ENCODE data around the gene FHL3.

The FHL3 gene

DNA sequence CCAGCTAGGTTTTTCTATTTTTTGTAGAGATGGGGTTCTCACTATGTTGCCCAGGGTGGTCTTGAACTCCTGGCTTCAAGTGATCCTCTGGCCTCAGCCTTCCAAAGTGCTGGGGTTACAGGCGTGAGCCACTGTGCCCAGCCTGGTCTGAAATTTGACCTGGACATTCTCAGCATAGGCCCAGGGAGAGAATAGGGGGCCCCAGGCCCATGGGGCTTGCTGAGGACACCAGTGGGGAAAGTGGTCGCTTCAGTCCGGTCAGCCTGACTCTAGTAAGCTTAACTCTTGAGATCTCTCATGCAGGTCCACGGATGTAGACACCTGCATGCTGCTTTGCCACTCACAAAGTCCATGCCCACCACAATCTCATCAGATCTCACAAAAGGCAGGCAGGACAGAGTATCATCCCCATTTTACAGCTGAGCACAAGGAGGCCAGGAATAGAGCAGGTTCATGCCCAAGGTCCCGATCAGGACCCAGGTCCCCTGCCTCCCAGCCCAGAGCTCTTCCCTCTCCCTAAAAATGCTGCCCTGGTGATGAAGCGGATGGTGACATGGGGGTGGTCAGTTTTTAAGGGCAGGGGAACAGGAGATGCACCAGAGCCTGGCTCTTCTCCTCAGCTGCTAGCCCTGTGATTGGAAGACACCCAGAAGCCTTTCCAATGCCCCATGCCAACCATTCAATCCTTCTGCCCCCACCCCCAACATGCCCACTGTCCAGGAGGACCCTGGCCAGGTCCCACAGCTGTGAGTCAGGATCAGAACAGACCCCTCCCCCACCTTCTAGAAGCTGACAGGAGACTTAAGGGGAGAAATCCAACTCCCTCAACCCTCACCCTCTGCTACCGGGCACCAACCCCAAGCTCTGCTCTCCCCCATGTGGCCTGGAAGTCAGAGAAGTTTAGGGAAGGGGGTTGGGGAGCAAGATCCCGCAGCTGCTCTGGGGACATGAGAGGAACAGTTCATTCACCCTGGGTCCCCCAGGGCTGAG lies 1.8 kb downstream of the FHL3 start:
- H3K79me1 ChIP-seq (replicated peaks; ENCODE audit: low read length, poor library complexity, severe bottlenecking) = no peaks in the 10 kb centered on the region
- peak overlapping the region in 1 of 2 experiments; percentile 67 for H3K18ac ChIP-seq (ENCODE audit: low read depth in 1 of 2, low read length in 2 of 2)
- peaks cover 6 to 12% of the 10 kb centered on the region in 2 experiments for H3K36me3 ChIP-seq (ENCODE audit: control insufficient read depth in 1 of 2, insufficient read depth in 2 of 2, low read depth in 1 of 2, low read length in 2 of 2)
- no peaks in the 10 kb centered on the region for H3K27me3 ChIP-seq (ENCODE audit: control insufficient read depth in 1 of 2, insufficient read depth in 1 of 2, low read length in 2 of 2)
- peaks cover 48% of the 10 kb centered on the region for H3K4me1 ChIP-seq (ENCODE audit: control insufficient read depth, insufficient read depth, low read depth, low read length)
- peak overlapping the region; percentile 76 to 94 for H3K4me3 ChIP-seq (ENCODE audit: insufficient read depth in 1 of 2, low read depth in 1 of 2, low read length in 2 of 2)
- no peak overlapping the region for H2BK120ac ChIP-seq (ENCODE audit: low read depth, low read length)
- H3K23ac ChIP-seq (ENCODE audit: low read length in 2 of 2) = peak overlapping the region in 1 of 2 experiments; percentile 23
- 72% methylated on average over 5 of the region's 8 CpGs for WGBS
- H2BK12ac ChIP-seq (ENCODE audit: low read length in 2 of 2) = peak overlapping the region in 1 of 2 experiments; percentile 23
- no peak overlapping the region for H4K8ac ChIP-seq (ENCODE audit: low read length)
- peak overlapping the region; percentile 35 to 47 for H3K4ac ChIP-seq (ENCODE audit: low read depth in 1 of 2, low read length in 2 of 2)
- H2BK15ac ChIP-seq (ENCODE audit: low read depth, poor library complexity, severe bottlenecking) = no peak overlapping the region
- H2BK5ac ChIP-seq (ENCODE audit: low read depth, low read length, poor library complexity, severe bottlenecking) = no peak overlapping the region
- H4K91ac ChIP-seq (ENCODE audit: low read length) = peak overlapping the region; percentile 21
- H3K27ac ChIP-seq (ENCODE audit: low read length, poor library complexity, severe bottlenecking) = peak overlapping the region; percentile 57
- H3K14ac ChIP-seq (ENCODE audit: low read length in 2 of 2) = peak overlapping the region in 1 of 2 experiments; percentile 74
- H3K9ac ChIP-seq (ENCODE audit: low read length) = peak overlapping the region; percentile 93
- H3K9me3 ChIP-seq (ENCODE audit: control insufficient read depth, low read length) = no peaks in the 10 kb centered on the region
- DNase-seq = peak; percentile 40
- H3K4me2 ChIP-seq (ENCODE audit: low read length, poor library complexity, severe bottlenecking) = peak overlapping the region; percentile 85
- no peak overlapping the region for H2AFZ ChIP-seq (ENCODE audit: low read depth, low read length)
- H2AK5ac ChIP-seq (ENCODE audit: low read length, severe bottlenecking) = peak overlapping the region; percentile 54

DNA sequence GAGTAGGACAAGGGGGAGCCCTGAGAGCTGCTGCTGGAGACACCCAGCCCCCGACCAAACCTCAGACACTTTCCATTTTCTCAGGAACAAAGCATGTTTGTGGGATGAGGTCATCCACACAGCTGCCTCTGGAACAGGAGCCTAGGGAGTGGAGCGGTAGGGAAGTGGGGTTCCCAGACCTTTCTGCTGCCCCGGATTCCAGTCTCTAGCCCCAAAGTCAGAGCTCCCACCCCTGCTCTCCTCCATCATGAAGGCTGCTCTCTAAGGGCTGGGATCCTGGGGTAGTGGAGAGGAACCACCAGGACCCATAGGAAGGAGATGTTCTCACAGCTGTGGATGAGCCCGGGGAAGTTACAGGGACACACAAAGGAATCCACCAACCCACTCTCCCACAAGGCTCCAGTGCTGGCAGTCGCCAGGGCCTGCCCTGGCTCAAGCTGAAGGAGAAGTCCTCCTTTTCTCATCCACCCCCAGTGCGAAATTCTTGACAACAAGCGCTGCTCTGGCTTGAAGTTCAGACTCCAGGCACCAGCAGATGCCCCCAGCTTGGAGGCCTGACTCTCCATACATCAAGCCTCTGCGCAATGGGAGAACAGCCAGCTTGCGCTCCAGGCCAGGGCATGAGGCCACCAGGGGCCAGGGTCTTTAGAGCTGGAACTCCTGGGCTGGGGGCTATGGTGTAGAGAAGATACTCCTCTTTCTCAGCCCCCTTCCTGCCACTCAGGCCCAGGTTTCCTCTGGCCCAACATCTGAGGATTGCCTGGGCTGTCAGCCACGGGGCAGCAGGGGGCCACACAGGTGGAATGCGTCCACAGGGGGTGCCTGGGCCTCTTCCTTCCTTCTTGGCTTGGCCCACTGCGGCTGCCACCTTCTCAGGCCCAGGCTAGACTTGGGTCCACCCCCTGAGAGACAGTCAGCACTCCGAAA lies 4.5 kb downstream of the FHL3 start:
- DNase-seq = peak; percentile 89
- WGBS = 29% methylated on average over 10 of the region's 13 CpGs
- Histone ChIP-seq H3K4me2 (ENCODE audit: low read length, poor library complexity, severe bottlenecking) (peak overlapping the region; percentile 19), H2BK5ac (ENCODE audit: low read depth, low read length, poor library complexity, severe bottlenecking) (peak overlapping the region; percentile 95), H3K27me3 (ENCODE audit: control insufficient read depth in 1 of 2, insufficient read depth in 1 of 2, low read length in 2 of 2) (no peaks in the 10 kb centered on the region), H3K18ac (ENCODE audit: low read depth in 1 of 2, low read length in 2 of 2) (peak overlapping the region; percentile 61 to 98), H4K8ac (ENCODE audit: low read length) (peak overlapping the region; percentile 73), H3K4me3 (ENCODE audit: insufficient read depth in 1 of 2, low read depth in 1 of 2, low read length in 2 of 2) (peak overlapping the region in 1 of 2 experiments; percentile 65), H2AK5ac (ENCODE audit: low read length, severe bottlenecking) (peak overlapping the region; percentile 95), H3K23ac (ENCODE audit: low read length in 2 of 2) (no peak overlapping the region), H2BK12ac (ENCODE audit: low read length in 2 of 2) (peak overlapping the region; percentile 4 to 69), H3K36me3 (ENCODE audit: control insufficient read depth in 1 of 2, insufficient read depth in 2 of 2, low read depth in 1 of 2, low read length in 2 of 2) (peaks cover 21 to 37% of the 10 kb centered on the region in 2 experiments), H2BK120ac (ENCODE audit: low read depth, low read length) (peak overlapping the region; percentile 83), H2AFZ (ENCODE audit: low read depth, low read length) (no peak overlapping the region), H3K9me3 (ENCODE audit: control insufficient read depth, low read length) (no peaks in the 10 kb centered on the region), H3K4ac (ENCODE audit: low read depth in 1 of 2, low read length in 2 of 2) (peak overlapping the region; percentile 71 to 99), H3K14ac (ENCODE audit: low read length in 2 of 2) (peak overlapping the region in 1 of 2 experiments; percentile 23), H4K91ac (ENCODE audit: low read length) (peak overlapping the region; percentile 70), H2BK15ac (ENCODE audit: low read depth, poor library complexity, severe bottlenecking) (peak overlapping the region; percentile 92), H3K4me1 (ENCODE audit: control insufficient read depth, insufficient read depth, low read depth, low read length) (peaks cover 56% of the 10 kb centered on the region), H3K27ac (ENCODE audit: low read length, poor library complexity, severe bottlenecking) (peak overlapping the region; percentile 84), H3K79me1 (replicated peaks; ENCODE audit: low read length, poor library complexity, severe bottlenecking) (peaks cover 21% of the 10 kb centered on the region), H3K9ac (ENCODE audit: low read length) (peak overlapping the region; percentile 85)

DNA sequence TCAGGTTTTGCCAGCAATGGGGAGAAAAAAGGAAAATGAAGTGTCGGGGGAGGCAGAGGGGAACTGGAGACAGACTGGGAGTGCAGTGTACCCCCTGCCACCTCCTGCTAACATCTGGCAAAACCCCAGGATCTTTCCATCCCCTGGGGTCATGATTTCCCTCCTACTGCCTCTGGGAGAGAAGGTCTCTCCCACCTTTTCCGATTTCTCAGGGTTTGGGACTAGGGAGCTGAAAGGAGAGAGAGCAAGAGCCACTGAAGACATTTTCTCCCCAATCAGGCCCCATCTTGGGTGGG lies 5.1 kb downstream of the FHL3 start:
- H2BK15ac ChIP-seq (ENCODE audit: low read depth, poor library complexity, severe bottlenecking) = peak overlapping the region; percentile 92
- peaks cover 57% of the 10 kb centered on the region for H3K4me1 ChIP-seq (ENCODE audit: control insufficient read depth, insufficient read depth, low read depth, low read length)
- H3K4me3 ChIP-seq (ENCODE audit: insufficient read depth in 1 of 2, low read depth in 1 of 2, low read length in 2 of 2) = peak overlapping the region in 1 of 2 experiments; percentile 65
- peak overlapping the region; percentile 85 for H3K9ac ChIP-seq (ENCODE audit: low read length)
- peak overlapping the region; percentile 95 for H2BK5ac ChIP-seq (ENCODE audit: low read depth, low read length, poor library complexity, severe bottlenecking)
- H4K91ac ChIP-seq (ENCODE audit: low read length) = peak overlapping the region; percentile 70
- H3K27ac ChIP-seq (ENCODE audit: low read length, poor library complexity, severe bottlenecking) = peak overlapping the region; percentile 84
- no peaks in the 10 kb centered on the region for H3K27me3 ChIP-seq (ENCODE audit: control insufficient read depth in 1 of 2, insufficient read depth in 1 of 2, low read length in 2 of 2)
- no peak overlapping the region for H3K14ac ChIP-seq (ENCODE audit: low read length in 2 of 2)
- no peak for DNase-seq
- peak overlapping the region; percentile 61 to 98 for H3K18ac ChIP-seq (ENCODE audit: low read depth in 1 of 2, low read length in 2 of 2)
- H3K36me3 ChIP-seq (ENCODE audit: control insufficient read depth in 1 of 2, insufficient read depth in 2 of 2, low read depth in 1 of 2, low read length in 2 of 2) = peaks cover 21 to 43% of the 10 kb centered on the region in 2 experiments
- H3K4me2 ChIP-seq (ENCODE audit: low read length, poor library complexity, severe bottlenecking) = peak overlapping the region; percentile 19
- peaks cover 23% of the 10 kb centered on the region for H3K79me1 ChIP-seq (replicated peaks; ENCODE audit: low read length, poor library complexity, severe bottlenecking)
- peak overlapping the region in 1 of 2 experiments; percentile 0 for H3K23ac ChIP-seq (ENCODE audit: low read length in 2 of 2)
- H4K8ac ChIP-seq (ENCODE audit: low read length) = peak overlapping the region; percentile 73
- WGBS = 14% methylated on average over 1 of the region's 2 CpGs
- H3K9me3 ChIP-seq (ENCODE audit: control insufficient read depth, low read length) = no peaks in the 10 kb centered on the region
- H2BK120ac ChIP-seq (ENCODE audit: low read depth, low read length) = peak overlapping the region; percentile 83
- peak overlapping the region; percentile 23 to 41 for H2BK12ac ChIP-seq (ENCODE audit: low read length in 2 of 2)
- H2AK5ac ChIP-seq (ENCODE audit: low read length, severe bottlenecking) = peak overlapping the region; percentile 95
- H3K4ac ChIP-seq (ENCODE audit: low read depth in 1 of 2, low read length in 2 of 2) = peak overlapping the region; percentile 14 to 99
- H2AFZ ChIP-seq (ENCODE audit: low read depth, low read length) = no peak overlapping the region
